ENCODE results near the gene PLEKHA5. TPM values are rescaled to one million over a fixed set of nuclear protein-coding genes. Genes with fewer than 3 reads are reported as not detected.

The PLEKHA5 gene
- total and polyA plus RNA-seq, 2 experiments from 2014 or later = 82.8 to 112 TPM

DNA sequence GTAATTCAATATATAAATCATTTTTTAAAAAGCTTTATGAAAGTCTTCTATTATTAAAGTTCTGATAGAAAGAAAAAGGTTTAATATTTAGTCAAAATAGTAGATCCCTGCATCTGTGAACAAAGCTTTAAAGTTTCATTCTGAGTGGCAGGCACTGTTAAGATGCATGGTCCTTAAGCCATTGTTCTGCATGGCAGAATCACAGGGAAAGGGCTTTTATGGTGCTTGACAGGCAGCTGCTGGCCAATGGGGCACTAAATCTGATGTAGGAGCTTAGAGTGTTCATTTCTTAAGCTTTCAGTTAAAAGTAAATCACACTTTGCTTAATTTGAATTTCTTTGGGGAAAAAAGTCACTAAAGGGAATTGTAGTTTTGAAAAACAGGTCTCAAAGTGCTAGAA, 148.2 kb downstream of the PLEKHA5 start (continued):
- TF ChIP-seq POLR2AphosphoS5 (IDR thresholded peaks at IDR 0.05; ENCODE audit: low read depth) (no peak), STAT1 (IDR thresholded peaks at IDR 0.05; ENCODE audit: unreplicated experiment) (no peak), ZNF331 (CRISPR knock-in tag; IDR thresholded peaks at IDR 0.05; ENCODE audit: low read depth) (no peak), NANOG (IDR thresholded peaks at IDR 0.05; ENCODE audit: borderline replicate concordance) (no peak)

- no peak for ATAC-seq
- H2AFZ ChIP-seq = no peak overlapping the region
- no peaks in the 10 kb centered on the region for H3K4me1 ChIP-seq (ENCODE audit: insufficient read depth)
- H3K27ac Mint-ChIP-seq = no peak overlapping the region; the same call in 1 of the 2 replicates
- no peaks in the 10 kb centered on the region for H3F3A ChIP-seq (replicated peaks; ENCODE audit: low read depth)
- no peaks in the 10 kb centered on the region for H3K27me3 ChIP-seq (ENCODE audit: insufficient read depth)
- H3K36me3 Mint-ChIP-seq (ENCODE audit: low read depth) = peaks cover 48% of the 10 kb centered on the region
- no peak for DNase-seq (ENCODE audit: low spot score)
- H3K4me1 Mint-ChIP-seq = peaks cover 4% of the 10 kb centered on the region; the same call in 2 of the 3 replicates
- TF ChIP-seq JUNB (IDR thresholded peaks at IDR 0.05; ENCODE audit: unreplicated experiment) (no peak), POLR2AphosphoS5 (IDR thresholded peaks at IDR 0.05; ENCODE audit: low read depth) (no peak), NANOG (IDR thresholded peaks at IDR 0.05; ENCODE audit: borderline replicate concordance) (no peak)
- TF ChIP-seq, protein P1, sequence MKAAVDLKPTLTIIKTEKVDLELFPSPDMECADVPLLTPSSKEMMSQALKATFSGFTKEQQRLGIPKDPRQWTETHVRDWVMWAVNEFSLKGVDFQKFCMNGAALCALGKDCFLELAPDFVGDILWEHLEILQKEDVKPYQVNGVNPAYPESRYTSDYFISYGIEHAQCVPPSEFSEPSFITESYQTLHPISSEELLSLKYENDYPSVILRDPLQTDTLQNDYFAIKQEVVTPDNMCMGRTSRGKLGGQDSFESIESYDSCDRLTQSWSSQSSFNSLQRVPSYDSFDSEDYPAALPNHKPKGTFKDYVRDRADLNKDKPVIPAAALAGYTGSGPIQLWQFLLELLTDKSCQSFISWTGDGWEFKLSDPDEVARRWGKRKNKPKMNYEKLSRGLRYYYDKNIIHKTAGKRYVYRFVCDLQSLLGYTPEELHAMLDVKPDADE (IDR thresholded peaks at IDR 0.05) = no peak
- TF ChIP-seq, protein P2, sequence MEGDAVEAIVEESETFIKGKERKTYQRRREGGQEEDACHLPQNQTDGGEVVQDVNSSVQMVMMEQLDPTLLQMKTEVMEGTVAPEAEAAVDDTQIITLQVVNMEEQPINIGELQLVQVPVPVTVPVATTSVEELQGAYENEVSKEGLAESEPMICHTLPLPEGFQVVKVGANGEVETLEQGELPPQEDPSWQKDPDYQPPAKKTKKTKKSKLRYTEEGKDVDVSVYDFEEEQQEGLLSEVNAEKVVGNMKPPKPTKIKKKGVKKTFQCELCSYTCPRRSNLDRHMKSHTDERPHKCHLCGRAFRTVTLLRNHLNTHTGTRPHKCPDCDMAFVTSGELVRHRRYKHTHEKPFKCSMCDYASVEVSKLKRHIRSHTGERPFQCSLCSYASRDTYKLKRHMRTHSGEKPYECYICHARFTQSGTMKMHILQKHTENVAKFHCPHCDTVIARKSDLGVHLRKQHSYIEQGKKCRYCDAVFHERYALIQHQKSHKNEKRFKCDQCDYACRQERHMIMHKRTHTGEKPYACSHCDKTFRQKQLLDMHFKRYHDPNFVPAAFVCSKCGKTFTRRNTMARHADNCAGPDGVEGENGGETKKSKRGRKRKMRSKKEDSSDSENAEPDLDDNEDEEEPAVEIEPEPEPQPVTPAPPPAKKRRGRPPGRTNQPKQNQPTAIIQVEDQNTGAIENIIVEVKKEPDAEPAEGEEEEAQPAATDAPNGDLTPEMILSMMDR (conservative IDR thresholded peaks at IDR 0.05; ENCODE audit: low read depth in 2 of 2) = no peak
- H3K27ac ChIP-seq (ENCODE audit: low read depth) = no peak overlapping the region
- peaks cover 19% of the 10 kb centered on the region for H3K79me2 ChIP-seq (replicated peaks; ENCODE audit: insufficient read depth)
- no peaks in the 10 kb centered on the region; the same call in 1 of the 2 replicates for H4K20me1 ChIP-seq (replicated peaks; ENCODE audit: insufficient read depth)
- H3K9me3 Mint-ChIP-seq = no peaks in the 10 kb centered on the region
- peaks cover 14% of the 10 kb centered on the region for H3K36me3 ChIP-seq (ENCODE audit: insufficient read depth)
- no peaks in the 10 kb centered on the region for H3K9me2 ChIP-seq (ENCODE audit: insufficient read depth)
- H3K27me3 Mint-ChIP-seq (ENCODE audit: insufficient read depth, low read depth, poor library complexity) = no peaks in the 10 kb centered on the region
- H3K4me3 Mint-ChIP-seq = no peak overlapping the region
- H3K4me3 ChIP-seq = no peak overlapping the region
- no peak overlapping the region for H3K4me2 ChIP-seq
Measured at GRCh38 chr12:19278407-19278806, 148.9 kb downstream of the PLEKHA5 start.

- DNase-seq (ENCODE audit: low spot score) (no peak), ATAC-seq (no peak)
- H3K27ac Mint-ChIP-seq = no peak overlapping the region
- no peaks in the 10 kb centered on the region for H3K27me3 ChIP-seq (ENCODE audit: insufficient read depth)
- peaks cover 4% of the 10 kb centered on the region for H3K27me3 Mint-ChIP-seq (ENCODE audit: insufficient read depth, low read depth, poor library complexity)
- peaks cover 14% of the 10 kb centered on the region for H3K79me2 ChIP-seq (replicated peaks; ENCODE audit: insufficient read depth)
- H3K4me1 ChIP-seq (ENCODE audit: insufficient read depth) = no peaks in the 10 kb centered on the region
- no peak overlapping the region for H3K27ac ChIP-seq (ENCODE audit: low read depth)
- H3K4me1 Mint-ChIP-seq = no peaks in the 10 kb centered on the region
- H3K9me2 ChIP-seq (ENCODE audit: insufficient read depth) = no peaks in the 10 kb centered on the region
- H3K36me3 Mint-ChIP-seq (ENCODE audit: low read depth) = peaks cover 52% of the 10 kb centered on the region
- H3K4me3 Mint-ChIP-seq = no peak overlapping the region
- H2AFZ ChIP-seq = no peak overlapping the region
- no peak overlapping the region for H3K4me3 ChIP-seq
- H3K9me3 Mint-ChIP-seq = no peaks in the 10 kb centered on the region
- no peaks in the 10 kb centered on the region for H4K20me1 ChIP-seq (replicated peaks; ENCODE audit: insufficient read depth)
- no peak overlapping the region for H3K4me2 ChIP-seq
- H3F3A ChIP-seq (replicated peaks; ENCODE audit: low read depth) = peaks cover 2% of the 10 kb centered on the region; the same call in 1 of the 2 replicates
- H3K36me3 ChIP-seq (ENCODE audit: insufficient read depth) = peaks cover 10% of the 10 kb centered on the region; the same call in 1 of the 2 replicates
- no peak for TF ChIP-seq REST (IDR thresholded peaks at IDR 0.05; ENCODE audit: unreplicated experiment)
Measured at GRCh38 chr12:19282133-19282699, 152.7 kb downstream of the PLEKHA5 start.

Measured in GM23338 (cell line).